OCI-LY1 (cell line): ENCODE measurements around the gene TPBGL.

Experiments
- H2AFZ ChIP-seq: fragments of 200-600 bp; sonication (generic), shearing (Covaris generic); 2 replicates; pipeline ENCODE4 v1.6.0; 2014; ENCODE audit warnings: antibody characterized with exemption, mild to moderate bottlenecking, low read length
- H3F3A ChIP-seq: fragments of 200-600 bp; sonication (generic), shearing (Covaris generic); 2 replicates; pipeline ENCODE4 v1.6.0; 2014; ENCODE audit warnings: mild to moderate bottlenecking, antibody characterized with exemption, low read length, moderate library complexity; ENCODE audit not compliant: insufficient read depth
- H3K27ac ChIP-seq: fragments of 200-600 bp; sonication (generic); 2 replicates; pipeline ENCODE4 v1.5.1; 2014; ENCODE audit warnings: low read length, mixed run types, mild to moderate bottlenecking, low read depth; ENCODE audit not compliant: poor library complexity, severe bottlenecking
- H3K27me3 ChIP-seq: fragments of 200-600 bp; sonication (generic); 2 replicates; pipeline ENCODE4 v1.6.0; 2014; ENCODE audit warnings: antibody characterized with exemption, mild to moderate bottlenecking, low read length, moderate library complexity; ENCODE audit not compliant: insufficient read depth
- H3K36me3 ChIP-seq: fragments of 200-600 bp; sonication (generic); 2 replicates; pipeline ENCODE4 v1.6.1; 2014; ENCODE audit warnings: mild to moderate bottlenecking, antibody characterized with exemption, low read length, moderate library complexity, mixed read lengths; ENCODE audit not compliant: insufficient read depth
- H3K4me1 ChIP-seq: fragments of 200-600 bp; sonication (generic); 2 replicates; pipeline ENCODE4 v1.5.1; 2014; ENCODE audit warnings: mild to moderate bottlenecking, low read length, moderate library complexity; ENCODE audit not compliant: insufficient read depth, severe bottlenecking
- H3K4me2 ChIP-seq: fragments of 200-600 bp; sonication (generic), shearing (Covaris generic); 2 replicates; pipeline ENCODE4 v1.6.1; 2014; ENCODE audit warnings: low read length
- H3K4me3 ChIP-seq: fragments of 200-600 bp; sonication (generic); 2 replicates; pipeline ENCODE4 v1.5.1; 2014; ENCODE audit warnings: low read length, low read depth, mild to moderate bottlenecking, mixed read lengths; ENCODE audit not compliant: poor library complexity, severe bottlenecking
- H3K79me2 ChIP-seq: fragments of 200-600 bp; shearing (Covaris generic); 2 replicates; pipeline ENCODE4 v1.6.1; 2016; ENCODE audit warnings: mixed run types, low read length, mixed read lengths; ENCODE audit not compliant: insufficient read depth
- H3K9ac ChIP-seq: fragments of 200-600 bp; sonication (generic), shearing (Covaris generic); 2 replicates; pipeline ENCODE4 v1.6.1; 2014; ENCODE audit warnings: mild to moderate bottlenecking, low read length, mixed read lengths
- H3K9me2 ChIP-seq: fragments of 200-600 bp; sonication (generic), shearing (Covaris generic); 2 replicates; pipeline ENCODE4 v1.6.1; 2014; ENCODE audit warnings: low read depth, mild to moderate bottlenecking, low read length, mixed read lengths
- H3K9me3 ChIP-seq: fragments of 200-600 bp; shearing (Covaris generic); 2 replicates; pipeline ENCODE4 v1.6.1; 2014; ENCODE audit warnings: low read length, mixed read lengths
- H4K20me1 ChIP-seq: fragments of 200-600 bp; sonication (generic), shearing (Covaris generic); 2 replicates; pipeline ENCODE4 v1.6.0; 2016; ENCODE audit warnings: mild to moderate bottlenecking, low read length; ENCODE audit not compliant: insufficient read depth
- EZH2 ChIP-seq: fragments of 200-600 bp; sonication (generic), shearing (Covaris generic); IDR thresholded peaks from 2 replicates; pipeline ENCODE4 v1.8.0; 2017; ENCODE audit warnings: borderline replicate concordance, mixed run types, mild to moderate bottlenecking, antibody characterized with exemption, low read length, moderate library complexity, mixed read lengths
- TF ChIP-seq, protein P1 (sequence below): fragments of 200-600 bp; sonication (generic), shearing (Covaris generic); IDR thresholded peaks from 2 replicates; pipeline ENCODE4 v1.5.1; 2017; ENCODE audit warnings: mild to moderate bottlenecking, antibody characterized with exemption, low read length, moderate library complexity, mixed read lengths

Gene TPBGL

DNA sequence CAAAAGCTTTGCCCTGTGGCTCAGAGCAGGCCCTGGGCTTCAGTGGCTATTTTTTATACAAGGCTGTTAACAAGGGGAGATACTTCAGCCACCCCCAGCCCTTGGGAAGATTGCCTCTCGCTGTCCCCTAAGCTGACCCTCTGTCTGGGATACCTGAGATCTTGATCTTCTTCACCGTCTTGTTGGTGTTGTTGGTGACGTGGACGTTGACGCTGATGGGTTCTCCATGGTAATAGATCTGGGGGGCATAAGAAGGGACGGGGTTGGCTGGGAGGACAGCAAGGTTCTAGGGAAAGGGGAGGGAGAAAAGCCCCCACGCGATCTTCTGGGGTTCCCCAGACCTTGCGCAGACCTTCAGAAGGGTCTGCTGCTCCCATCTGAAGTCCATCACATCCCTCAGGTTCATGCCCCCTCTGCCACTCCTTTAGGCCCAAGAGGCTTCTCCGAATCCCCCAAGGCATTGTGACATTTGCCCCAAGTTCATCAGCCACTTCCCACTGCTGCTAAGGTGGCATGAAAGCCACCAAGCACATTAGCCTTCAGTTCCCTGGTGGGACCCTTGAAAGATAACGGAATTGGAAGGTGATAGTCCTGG lies 36.7 kb downstream of the TPBGL start:
- H2AFZ ChIP-seq, result no peak overlapping the region
- H3K4me1 ChIP-seq, result peaks cover 11% of the 10 kb centered on the region
- no peaks in the 10 kb centered on the region for H3K27me3 ChIP-seq
- no peaks in the 10 kb centered on the region for H3K79me2 ChIP-seq
- H3K27ac ChIP-seq, result no peak overlapping the region
- H3K36me3 ChIP-seq, result no peaks in the 10 kb centered on the region
- no peaks in the 10 kb centered on the region for H3K9me3 ChIP-seq
- H3F3A ChIP-seq, result no peaks in the 10 kb centered on the region
- no peak overlapping the region for H3K4me3 ChIP-seq
- no peak overlapping the region for H3K9ac ChIP-seq
- H4K20me1 ChIP-seq, result no peaks in the 10 kb centered on the region
- TF ChIP-seq, protein P1, sequence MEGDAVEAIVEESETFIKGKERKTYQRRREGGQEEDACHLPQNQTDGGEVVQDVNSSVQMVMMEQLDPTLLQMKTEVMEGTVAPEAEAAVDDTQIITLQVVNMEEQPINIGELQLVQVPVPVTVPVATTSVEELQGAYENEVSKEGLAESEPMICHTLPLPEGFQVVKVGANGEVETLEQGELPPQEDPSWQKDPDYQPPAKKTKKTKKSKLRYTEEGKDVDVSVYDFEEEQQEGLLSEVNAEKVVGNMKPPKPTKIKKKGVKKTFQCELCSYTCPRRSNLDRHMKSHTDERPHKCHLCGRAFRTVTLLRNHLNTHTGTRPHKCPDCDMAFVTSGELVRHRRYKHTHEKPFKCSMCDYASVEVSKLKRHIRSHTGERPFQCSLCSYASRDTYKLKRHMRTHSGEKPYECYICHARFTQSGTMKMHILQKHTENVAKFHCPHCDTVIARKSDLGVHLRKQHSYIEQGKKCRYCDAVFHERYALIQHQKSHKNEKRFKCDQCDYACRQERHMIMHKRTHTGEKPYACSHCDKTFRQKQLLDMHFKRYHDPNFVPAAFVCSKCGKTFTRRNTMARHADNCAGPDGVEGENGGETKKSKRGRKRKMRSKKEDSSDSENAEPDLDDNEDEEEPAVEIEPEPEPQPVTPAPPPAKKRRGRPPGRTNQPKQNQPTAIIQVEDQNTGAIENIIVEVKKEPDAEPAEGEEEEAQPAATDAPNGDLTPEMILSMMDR, result no peak
- TF ChIP-seq EZH2, result no peak
- no peak overlapping the region for H3K4me2 ChIP-seq
- no peaks in the 10 kb centered on the region for H3K9me2 ChIP-seq

DNA sequence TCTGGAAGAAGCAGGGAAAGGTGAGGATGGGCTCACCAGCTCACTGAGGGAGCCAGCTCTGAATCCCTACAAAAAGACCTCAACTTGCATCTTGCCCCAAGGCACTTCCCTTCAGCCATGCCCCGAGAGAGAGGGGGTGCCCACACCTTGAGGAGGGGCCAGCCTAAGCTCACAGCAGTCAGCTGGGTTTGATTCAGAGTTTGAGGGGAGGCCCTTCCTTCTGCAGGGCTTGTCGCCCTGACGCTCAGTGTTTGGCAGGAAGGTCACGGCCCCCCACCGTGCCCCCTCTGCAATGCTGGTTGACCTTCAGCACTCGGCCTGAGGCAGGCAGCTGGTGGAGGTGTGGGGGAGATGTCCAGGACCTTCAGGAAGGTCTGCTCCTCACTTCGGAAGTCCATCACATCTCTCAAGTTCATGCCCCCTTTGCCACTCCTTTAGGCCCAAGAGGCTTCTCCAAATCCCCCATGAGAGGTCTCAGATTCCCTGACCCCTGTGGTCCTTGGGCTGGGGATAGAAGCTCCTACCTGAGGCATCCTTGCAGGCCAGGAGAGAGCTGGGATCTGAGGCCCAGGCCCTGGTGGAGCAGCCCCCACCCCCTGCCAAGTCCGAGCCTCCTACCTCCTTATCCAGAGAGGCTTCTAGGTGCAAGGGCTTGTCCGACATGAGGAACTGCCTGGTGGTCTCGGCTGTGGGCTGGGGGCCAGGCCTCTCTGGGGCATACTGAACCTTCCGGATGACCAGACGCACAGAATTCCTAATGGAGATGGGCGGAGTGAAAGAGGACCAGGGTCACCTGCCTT lies 37.6 kb downstream of the TPBGL start:
- Histone ChIP-seq H3K27ac (no peak overlapping the region), H3F3A (no peaks in the 10 kb centered on the region), H3K4me1 (peaks cover 11% of the 10 kb centered on the region), H2AFZ (no peak overlapping the region), H3K9me3 (no peaks in the 10 kb centered on the region), H3K9ac (no peak overlapping the region), H3K4me2 (no peak overlapping the region), H3K9me2 (no peaks in the 10 kb centered on the region), H3K36me3 (no peaks in the 10 kb centered on the region), H3K27me3 (no peaks in the 10 kb centered on the region), H3K4me3 (no peak overlapping the region), H4K20me1 (no peaks in the 10 kb centered on the region), H3K79me2 (no peaks in the 10 kb centered on the region)
- TF ChIP-seq, protein P1, result no peak
- TF ChIP-seq EZH2, result no peak

DNA sequence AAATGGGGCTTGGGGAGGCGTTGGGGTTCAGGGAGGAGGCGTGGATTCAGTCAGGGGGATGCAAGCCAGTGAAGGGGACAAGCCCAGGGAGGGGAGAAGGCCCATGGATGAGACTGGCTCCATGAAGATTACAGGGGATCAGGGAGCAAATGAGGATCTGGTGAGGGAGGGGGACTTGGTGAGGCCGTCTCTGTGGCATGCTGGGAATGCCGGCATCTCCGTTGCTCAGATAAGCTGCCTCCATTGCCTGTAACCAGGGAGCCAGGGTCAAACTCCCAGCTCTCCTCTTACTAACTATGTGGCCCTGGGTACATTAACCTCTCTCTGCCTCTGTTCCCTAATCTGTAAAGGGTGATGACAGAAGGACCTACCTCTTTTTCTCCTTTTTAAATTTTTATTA lies 38.7 kb downstream of the TPBGL start:
- H3K9me3 ChIP-seq, result no peaks in the 10 kb centered on the region
- TF ChIP-seq, protein P1, result no peak
- TF ChIP-seq EZH2, result no peak
- H4K20me1 ChIP-seq, result no peaks in the 10 kb centered on the region
- no peak overlapping the region for H3K27ac ChIP-seq
- no peaks in the 10 kb centered on the region for H3K36me3 ChIP-seq
- H3K79me2 ChIP-seq, result no peaks in the 10 kb centered on the region
- no peak overlapping the region for H2AFZ ChIP-seq
- no peak overlapping the region for H3K9ac ChIP-seq
- no peaks in the 10 kb centered on the region for H3K27me3 ChIP-seq
- no peak overlapping the region for H3K4me3 ChIP-seq
- H3K4me1 ChIP-seq, result peaks cover 11% of the 10 kb centered on the region
- H3K9me2 ChIP-seq, result no peaks in the 10 kb centered on the region
- no peak overlapping the region for H3K4me2 ChIP-seq
- H3F3A ChIP-seq, result no peaks in the 10 kb centered on the region
